ENCODE data around the gene ACKR3. TPM values are rescaled to one million over a fixed set of nuclear protein-coding genes. Genes with fewer than 3 reads are reported as not detected.

Gene ACKR3
- total RNA-seq, 1 donor from 2014 or later = 12.2 TPM

GRCh38 chr2:236612737-236613136 is 43.1 kb downstream of the ACKR3 start:
- DNase-seq = no peak

GRCh38 chr2:236613612-236614011 is 44.0 kb downstream of the ACKR3 start:
- DNase-seq = peak; percentile 34

- no peak for DNase-seq
Measured at GRCh38 chr2:236614551-236614950, 44.9 kb downstream of the ACKR3 start.

DNA sequence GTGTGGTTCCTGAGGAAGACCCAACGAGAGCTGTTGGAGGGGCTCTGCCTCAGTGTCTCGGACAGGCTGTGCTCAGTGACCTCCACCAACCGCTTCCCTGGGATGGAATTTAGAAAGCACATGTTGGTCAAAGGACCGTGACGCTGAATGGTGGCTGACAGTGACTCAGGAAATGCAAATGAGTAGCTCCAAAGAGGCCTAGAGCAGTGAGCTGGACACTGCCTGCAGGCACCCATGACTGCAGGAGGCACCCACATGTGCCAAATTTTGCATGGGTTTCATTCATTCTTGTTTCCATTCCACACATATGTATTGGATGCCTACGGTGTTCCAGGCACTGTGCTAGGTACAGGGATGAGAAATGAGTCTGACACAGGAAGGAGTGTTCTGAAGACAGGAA is 46.4 kb downstream of the ACKR3 start:
- no peak for DNase-seq

- DNase-seq = peak; percentile 20
Measured at GRCh38 chr2:236616624-236617023, 47.0 kb downstream of the ACKR3 start.

GRCh38 chr2:236617221-236617737 is 47.7 kb downstream of the ACKR3 start:
- no peak for DNase-seq

DNA sequence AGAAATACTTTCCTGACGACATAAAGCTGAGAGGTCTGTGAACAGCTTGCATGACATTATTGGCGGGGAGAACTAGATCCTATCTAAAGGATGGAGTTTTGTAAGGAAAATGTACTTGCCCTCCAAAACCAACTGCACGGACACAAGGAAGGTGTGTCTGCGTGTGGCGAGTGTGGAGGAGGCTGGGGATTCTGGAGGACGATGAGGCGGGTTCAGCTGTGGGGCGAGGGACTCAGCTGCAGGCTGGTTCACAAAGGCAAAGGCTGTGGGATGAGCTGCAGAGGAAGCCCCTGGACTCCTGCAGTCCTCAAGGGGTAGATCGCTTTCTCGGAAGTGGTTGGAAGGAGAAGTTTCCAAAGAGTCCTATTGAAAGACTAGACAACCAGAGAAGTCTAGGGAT is 48.2 kb downstream of the ACKR3 start:
- no peak for DNase-seq

- no peak for DNase-seq
Measured at GRCh38 chr2:236618370-236618769, 48.7 kb downstream of the ACKR3 start.

DNA sequence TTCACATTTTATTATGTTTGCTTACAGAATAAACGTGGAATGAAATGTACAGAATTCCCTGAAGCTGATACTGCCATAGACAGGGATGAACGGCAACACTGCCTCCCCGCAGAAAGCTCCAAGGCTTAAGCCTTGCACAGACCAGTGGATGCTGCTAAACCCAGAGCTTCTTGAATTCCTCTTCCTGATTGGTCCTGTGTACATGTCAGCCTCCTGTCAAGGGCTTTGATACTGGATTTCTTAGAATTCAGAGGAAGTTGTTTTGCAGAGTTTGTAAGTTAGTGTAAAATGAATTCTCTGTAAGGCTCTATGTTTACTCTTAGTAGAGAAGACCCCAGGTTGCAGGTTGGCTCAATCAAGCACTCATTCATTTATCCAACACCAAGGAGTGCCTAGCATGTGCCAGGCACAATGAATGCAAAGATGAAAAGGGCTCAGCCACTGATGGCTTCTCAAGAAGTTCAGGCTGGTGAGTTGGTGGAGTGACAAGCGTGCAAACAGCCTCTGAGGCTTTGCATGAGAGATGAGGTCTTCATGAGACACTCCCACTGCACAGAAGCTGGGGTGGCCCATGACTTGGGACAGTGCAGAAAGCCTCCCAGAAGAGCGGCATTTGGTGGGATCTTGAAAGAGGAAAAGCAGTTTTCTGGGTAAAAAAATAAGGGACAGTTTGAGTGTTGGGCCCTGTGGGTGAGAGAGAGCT is 50.4 kb downstream of the ACKR3 start:
- no peak for DNase-seq

DNA sequence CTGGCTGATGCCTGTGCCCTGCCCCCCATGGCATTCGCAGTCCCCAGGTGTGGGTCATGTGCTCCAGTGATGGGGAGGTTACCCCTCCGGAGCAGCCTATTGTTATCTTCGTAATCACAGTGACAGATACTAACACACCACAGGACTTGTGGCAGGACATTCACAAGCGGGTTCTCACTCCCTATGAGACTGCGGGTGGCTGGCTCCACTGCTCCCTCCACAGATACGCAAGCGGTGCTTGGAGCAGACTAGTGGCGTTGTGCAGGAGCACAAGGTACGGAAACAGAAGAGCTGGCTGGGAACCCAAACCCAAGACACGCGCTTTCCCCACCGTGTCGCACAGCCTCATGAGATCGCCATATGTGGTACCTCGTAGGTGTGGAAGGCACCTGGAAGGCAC is 52.2 kb downstream of the ACKR3 start:
- no peak for DNase-seq

DNA sequence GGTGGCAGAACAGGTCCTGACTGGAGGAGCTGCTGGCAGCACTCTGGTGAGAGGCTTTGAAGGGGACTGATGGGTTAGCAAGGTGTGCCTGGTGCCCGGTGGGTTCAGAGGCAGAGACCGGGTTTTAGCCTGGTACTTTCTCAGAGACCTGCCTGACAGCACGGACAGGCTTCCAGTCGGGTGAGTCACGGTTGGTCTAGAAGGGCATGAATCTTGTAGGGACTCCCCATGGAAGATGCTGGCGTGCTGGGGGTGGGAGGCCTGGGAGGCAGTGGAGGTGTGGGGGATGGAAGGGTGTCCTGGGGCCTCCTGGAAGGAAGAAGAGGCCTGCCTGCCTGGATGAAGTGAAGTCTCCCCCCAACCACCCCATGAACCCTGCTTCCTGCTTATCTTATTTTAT is 52.6 kb downstream of the ACKR3 start:
- no peak for DNase-seq

- no peak for DNase-seq
Measured at GRCh38 chr2:236622660-236623059, 53.0 kb downstream of the ACKR3 start.

GRCh38 chr2:236623816-236624215 is 54.2 kb downstream of the ACKR3 start:
- DNase-seq = peak; percentile 14

DNA sequence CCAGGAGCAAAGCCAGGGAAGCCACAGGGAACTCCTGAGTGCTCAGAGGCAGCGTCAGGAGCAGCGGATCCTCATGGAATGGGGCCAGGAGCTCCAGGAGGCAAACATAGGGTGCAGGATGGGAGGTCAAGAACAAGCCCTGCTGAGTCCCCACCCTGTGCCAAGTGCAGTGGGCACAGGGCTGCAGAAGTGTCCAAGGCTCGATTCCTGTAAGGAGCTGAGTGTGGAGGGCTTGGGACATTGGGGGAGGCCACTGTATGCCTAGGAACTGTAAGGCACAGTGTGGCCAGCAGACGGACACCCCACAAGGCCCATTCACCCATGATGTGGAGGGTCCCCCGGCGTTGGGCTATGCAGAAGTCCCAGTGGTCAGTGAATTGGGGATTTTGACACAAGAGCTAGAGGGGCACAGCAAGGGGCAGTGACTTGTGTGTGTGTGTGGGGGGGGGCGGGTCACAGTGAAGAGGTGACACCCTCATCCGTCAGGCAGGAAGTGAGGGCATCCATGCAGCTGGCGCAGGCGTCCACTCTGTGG is 55.6 kb downstream of the ACKR3 start:
- DNase-seq = no peak

DNA sequence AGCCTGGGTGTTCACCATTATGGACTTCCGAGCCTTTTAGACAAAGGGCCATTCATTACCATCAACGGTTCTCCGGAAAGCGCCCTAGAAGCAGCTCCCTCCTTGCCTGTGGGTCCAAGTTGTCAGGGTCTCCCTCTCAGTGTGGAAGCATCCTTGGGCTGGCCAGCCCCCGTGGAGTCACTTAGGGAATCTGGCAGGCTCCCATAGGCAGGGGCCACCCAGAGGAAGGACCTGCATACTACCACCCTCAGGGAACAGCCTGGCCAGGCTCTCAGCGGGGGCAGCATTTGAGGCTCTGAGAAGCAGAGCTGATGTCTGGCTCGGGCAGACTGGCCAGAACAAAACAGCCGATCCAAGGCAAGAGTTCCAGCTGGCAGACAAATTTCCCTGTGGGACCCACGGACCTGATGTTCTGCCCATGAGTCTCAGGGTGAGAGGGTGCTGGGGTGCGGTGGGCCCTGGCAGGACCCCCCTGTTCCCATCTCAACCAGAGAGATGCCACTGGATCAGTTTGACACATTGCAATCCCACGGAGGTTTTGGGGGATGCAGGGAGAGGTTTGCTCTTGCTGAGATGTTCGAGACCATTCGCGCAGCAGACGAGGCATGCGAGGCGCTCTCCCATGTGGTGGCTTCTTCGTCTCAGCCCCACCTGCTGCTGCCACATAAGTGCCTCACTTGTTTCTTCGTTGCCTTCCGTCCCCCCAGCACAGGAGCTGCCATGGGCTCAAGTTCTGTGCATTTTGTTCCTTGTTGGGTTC is 56.9 kb downstream of the ACKR3 start:
- no peak for DNase-seq

- DNase-seq = no peak
Measured at GRCh38 chr2:236627193-236627592, 57.6 kb downstream of the ACKR3 start.

GRCh38 chr2:236627841-236628240 is 58.2 kb downstream of the ACKR3 start:
- DNase-seq = no peak

DNA sequence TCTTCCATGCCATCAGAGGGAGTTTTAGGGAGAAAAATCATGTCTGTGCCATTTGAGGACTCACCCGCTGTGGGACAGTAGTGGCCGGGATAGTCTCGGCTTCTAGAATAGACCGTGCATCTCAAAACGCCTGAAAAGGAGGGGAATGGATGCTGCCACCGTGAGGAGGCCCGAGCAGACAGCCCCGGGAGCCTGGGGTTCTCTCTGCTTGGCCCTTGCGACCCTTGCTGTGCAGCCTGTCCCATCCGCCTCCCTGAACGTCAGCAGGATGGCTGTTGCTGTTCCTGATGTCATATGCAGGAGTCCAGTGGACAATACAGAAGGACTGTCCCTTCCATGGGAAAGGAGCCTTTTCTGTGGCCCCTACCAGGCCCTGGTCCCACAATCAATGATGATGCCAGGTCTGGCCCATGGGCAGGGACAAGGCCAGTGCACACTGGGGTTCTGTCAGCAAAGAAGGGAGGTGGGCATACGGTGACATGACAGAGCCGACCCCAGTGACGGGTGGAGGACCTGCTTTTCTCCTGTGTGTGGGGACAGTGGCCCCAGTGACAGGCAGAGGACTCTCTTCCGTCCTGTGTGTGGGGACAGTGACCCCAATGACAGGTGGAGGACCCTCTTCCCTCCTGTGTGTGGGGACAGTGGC is 58.8 kb downstream of the ACKR3 start:
- DNase-seq = no peak

DNA sequence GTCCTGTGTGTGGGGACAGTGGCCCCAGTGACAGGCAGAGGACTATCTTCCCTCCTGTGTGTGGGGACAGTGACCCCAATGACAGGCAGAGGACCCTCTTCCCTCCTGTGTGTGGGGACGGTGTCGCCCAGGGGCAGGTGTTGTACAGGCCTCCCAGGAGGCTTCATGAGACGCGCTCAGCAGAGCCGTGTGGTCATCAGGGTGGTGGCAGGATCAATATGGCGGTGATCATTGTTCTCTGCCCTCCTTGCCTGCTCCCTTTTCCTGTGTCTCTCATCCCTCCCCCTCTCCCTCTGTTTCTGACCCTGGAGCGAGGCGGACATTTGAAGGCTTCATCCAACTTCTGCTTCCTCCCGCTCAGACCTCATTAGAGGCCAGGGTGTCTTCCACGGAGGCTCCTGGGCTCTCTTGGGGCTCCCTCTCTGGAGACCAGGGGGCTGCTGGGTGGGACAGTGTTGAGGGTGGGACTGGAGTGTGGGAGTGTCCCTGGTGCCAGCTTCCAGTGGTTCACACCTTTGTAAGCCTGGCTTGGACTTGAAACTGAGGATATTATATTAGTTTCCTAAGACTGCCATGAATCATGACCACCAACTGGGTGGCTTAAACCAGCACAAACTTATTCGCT is 59.5 kb downstream of the ACKR3 start:
- no peak for DNase-seq

- DNase-seq = no peak
Measured at GRCh38 chr2:236629961-236630872, 60.6 kb downstream of the ACKR3 start.

DNA sequence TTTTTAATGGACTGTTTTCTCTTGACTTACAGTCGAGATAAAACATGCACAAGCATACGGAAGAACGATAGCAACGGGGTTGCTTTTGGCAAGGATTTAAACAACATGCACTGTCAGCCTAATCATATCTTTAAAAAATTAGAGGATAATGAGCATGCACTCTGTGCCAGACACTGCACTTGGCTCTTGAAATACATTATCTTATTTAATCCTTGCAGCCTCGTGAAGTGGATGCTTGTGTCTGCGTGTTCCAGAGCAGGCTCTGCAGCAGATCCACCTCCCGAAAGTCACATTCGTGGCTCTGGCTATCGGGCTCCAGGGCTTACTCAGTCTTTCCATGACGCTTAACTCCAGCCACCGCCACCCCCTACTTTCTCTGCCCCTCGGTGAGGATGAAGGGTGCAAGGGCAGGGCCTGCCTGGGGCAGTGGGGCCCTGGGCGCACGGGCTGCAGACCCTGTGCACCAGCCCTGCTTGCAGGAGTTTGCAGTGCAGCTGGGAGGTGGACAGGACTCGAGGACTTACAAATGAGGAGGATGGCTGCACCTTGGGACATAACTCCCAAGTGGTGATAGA is 61.7 kb downstream of the ACKR3 start:
- peak; percentile 32 for DNase-seq

All from tongue (tissue), 2 donors.